CD4-positive, alpha-beta T cell treated with Interferon alpha-2 for 1 hour (primary cell): ENCODE results near the gene RNF213.
"Not testable (repeated sequence)": the region's sequence is repeated elsewhere in the genome, so short reads cannot be mapped to it uniquely, and the experiment has no call there.

Experiments used
- DNase-seq, 2 donors: peaks; one replicate each; pipeline ENCODE4 v3.0.0-alpha.2; 2020 to 2022

The RNF213 gene

GRCh38 chr17:80272366-80272765, 11.7 kb downstream of the RNF213 start:
- no peak for DNase-seq

DNA sequence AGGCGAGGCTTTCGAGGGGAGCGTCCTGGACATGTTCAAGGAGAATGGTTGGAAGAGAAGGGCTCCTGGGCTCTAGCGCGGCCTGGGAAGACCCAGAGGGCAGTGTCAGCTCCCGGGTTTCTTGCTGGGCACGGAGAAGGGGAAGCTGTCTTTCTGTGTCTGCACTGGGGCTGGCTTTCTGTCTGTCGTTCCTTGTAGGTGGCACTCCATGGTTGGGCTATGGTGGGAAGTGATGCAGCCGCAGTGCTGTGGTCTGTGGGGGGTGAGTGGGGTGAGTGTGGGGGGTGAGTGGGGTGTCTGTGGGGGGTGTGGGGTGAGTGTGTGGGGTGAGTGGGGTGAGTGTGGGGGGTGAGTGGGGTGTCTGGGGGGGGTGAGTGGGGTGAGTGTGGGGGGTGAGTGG, 13.7 kb downstream of the RNF213 start:
- peak in 1 of 2 donors; percentile 34 for DNase-seq

DNA sequence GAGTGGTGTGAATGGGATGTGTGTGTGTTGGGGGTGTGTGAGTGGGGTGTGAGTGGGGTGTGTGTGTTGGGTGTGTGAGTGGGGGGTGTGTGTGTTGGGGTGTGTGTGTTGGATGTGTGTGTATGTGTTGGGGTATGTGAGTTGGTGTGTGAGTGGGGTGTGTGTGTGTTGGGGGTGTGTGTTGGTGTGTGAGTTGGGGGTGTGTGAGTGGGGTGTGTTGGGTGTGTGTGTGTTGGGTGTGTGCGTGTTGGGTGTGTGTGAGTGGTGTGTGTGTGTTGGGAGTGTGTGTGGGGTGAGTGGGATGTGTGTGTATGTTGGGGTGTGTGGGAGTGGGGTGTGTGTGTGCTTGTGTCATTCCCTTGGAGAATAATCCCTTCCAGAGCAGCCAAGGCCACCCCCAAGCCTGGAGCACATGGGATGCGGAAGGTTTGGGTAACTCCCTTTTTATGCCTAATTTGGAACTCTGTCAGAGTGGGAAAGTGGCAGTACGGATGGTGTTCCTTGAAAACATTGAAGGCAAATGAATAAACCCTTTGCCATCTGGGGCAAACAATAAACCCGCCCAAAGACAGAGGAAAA, 14.3 kb downstream of the RNF213 start:
- DNase-seq = no peak

DNA sequence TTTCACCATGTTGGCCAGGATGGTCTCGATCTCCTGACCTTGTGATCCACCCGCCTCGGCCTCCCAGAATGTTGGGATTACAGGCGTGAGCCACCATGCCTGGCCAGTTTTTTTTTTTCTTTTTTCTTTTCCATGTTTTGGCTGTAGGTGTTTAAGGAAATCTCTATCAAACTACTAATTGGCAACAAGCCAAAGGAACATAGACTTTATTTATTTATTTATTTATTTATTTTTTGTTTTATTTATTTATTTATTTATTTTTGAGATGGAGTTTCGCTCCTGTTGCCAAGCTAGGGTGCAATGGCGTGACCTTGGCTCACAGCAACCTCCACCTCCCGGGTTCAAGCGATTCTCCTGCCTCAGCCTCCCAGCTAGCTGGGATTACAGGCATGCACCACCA, 15.2 kb downstream of the RNF213 start:
- DNase-seq = not testable (repeated sequence)

DNA sequence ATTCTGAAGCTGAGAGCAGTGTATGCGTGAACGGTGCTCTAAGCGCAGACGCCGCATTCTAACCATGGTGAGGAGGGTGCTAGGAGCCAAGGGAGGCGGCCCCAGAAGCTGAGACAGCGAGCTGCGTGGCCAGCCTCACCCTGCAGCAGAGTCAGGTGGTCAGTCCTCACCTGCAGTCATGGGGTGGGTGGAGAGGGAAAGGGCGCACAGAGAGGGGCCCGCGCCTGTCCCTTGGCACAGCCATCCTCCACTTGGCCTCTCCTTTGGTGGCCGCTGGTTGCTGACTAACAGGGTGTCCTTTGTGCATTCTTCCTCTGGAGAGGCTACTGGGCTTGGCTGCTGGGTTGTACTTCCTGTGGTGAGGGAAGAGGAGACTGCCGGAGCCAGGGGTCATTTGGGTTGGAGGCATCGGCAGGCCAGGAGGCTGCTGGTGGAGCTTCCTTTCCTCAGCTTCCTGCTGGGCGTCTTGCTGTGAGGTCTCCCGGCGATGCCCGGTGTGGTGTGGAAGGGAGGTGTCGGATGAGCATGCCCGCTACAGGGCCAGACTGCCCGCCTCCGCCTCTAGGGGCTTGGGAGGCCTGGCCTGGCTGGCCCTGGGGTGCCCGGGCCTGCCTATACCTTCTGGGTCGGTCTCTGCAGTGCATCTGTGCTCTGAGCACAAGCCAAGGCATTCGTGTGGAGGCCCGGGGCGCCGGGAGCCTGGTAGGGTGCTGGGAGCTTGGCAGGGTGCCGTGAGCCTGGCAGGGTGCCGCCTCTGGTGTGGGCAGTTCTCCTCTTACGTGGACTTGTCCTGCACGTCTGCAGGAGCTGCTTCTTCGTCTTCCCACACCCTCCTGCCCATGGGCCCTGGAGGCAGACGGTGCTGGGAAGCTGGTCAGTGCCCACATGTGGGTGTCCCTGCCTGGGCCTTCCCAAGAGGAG, 17.4 kb downstream of the RNF213 start:
- no peak for DNase-seq

DNA sequence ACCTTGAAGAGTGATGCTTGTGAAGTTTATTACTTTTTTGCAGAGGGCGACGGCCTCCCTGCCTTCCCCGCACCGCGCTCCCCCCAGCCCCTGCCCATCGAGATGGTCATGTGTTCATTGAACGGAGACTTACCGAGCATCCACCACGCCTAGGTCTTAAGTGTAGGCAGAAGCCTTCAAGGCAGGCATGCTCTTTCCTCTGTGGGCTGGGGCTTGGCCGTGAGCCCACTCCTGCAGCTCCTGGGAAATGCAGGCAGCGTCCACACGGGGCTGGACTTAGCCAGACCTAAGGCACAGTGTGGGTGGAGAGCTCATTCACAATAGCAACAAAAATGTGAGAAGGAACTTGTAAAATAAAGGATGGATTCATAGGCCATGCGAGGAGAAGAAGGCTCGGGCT, 19.2 kb downstream of the RNF213 start:
- no peak for DNase-seq

DNA sequence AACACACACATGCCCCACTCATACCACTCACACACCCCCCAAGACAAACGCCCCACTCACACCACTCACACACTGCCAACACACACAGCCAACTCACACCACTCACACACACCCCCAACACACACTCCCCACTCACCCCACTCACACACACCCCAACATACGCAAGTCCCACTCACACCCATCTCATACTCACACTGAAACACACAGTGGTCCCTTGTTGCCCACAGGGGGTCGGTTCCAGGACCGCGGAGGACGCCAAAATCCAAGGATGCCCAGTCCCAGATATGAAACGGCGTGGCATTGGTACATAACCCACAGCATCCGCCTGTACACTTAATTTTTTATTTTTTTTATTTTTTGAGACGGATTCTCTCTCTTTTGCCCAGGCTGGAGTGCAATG, 20.9 kb downstream of the RNF213 start:
- DNase-seq = no peak

DNA sequence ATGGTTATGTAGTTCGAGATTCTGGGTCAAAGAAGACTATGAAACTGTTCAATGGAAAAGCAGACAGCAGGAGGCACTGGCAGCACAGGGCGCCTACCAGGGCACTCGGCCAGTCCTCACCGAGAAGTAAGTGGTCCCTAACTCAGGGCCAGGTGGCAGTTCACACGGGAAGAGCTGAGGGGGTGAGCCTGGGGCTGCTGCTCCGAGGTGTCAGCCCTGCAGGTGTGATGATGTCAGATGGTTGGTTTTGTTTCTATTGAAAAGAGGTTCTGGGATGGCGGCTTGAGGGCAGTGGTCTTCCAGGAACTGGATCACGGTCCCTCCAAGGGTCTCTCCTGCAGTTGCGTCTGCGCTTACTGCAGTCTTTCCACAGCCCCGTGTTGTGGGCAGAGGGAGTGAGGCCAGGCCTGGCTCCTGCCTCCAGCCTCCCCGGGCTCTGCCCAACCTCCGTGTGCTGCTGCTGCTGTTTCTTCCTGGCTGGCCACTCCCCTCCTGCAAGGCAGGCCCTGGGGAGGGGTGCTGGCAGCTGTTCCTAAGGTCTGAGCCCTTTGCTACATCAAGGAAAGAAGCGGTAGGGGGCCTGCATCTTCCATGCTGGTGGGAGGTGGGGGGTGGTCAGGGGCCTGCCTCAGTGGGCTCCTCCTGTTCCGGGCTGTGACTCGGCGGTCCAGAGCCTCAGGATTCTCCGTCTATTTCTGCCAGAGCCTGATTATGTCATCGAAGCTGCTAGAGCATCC, 22.6 kb downstream of the RNF213 start:
- DNase-seq = no peak

GRCh38 chr17:80284631-80285030, 24.0 kb downstream of the RNF213 start:
- DNase-seq = no peak

DNA sequence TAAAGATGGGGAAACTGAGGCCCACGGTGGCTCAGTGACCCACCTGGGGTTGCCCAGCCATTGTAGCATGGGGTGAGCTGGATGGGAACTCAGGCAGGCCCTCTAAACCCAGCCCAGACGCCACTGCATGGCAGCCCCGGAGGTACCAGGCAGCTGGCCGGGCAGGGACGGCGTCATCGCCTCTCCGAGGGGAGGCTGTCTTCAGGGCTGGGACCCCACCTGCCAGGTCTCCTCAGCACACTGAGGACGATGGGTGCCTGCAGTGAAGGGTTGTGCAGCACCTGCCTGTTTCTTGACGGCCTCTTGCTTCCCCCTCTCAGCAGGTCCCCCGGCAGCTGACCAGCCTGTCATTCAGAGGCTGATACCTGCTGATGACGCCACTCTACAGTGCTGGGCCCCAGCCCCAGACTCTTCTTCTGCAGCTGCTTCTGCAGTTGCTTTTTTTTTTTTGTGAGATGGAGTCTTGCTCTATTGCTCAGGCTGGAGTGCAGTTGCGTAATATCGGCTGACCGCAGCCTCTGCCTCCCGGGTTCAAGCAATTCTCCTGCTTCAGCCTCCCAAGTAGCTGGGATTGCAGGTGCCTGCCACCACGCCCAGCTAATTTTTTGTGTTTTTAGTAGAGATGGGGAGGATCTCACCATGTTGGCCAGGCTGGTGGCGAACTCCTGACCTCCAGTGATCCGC, 24.7 kb downstream of the RNF213 start:
- DNase-seq = no peak

- no peak for DNase-seq
These were observed 25.9 kb downstream of the RNF213 start for GRCh38 chr17:80286638-80286960.

DNA sequence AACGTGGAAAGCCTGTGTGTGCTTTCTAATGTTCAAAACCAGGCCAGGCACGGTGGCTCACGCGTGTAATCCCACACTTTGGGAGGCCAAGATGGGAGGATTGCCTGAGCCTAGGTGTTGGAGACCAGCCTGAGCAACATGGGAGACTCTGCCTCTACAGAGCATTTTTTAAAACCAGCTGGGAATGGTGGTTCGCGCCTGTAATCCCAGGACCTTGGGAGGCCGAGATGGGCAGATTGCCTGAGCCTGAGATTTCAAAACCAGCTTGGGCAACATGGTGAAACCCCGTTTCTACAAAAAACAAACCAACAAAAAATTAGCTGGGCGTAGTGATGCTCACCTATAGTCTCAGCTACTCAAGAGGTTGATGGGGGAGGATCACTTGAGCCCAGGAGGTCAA, 26.4 kb downstream of the RNF213 start:
- no peak for DNase-seq

DNA sequence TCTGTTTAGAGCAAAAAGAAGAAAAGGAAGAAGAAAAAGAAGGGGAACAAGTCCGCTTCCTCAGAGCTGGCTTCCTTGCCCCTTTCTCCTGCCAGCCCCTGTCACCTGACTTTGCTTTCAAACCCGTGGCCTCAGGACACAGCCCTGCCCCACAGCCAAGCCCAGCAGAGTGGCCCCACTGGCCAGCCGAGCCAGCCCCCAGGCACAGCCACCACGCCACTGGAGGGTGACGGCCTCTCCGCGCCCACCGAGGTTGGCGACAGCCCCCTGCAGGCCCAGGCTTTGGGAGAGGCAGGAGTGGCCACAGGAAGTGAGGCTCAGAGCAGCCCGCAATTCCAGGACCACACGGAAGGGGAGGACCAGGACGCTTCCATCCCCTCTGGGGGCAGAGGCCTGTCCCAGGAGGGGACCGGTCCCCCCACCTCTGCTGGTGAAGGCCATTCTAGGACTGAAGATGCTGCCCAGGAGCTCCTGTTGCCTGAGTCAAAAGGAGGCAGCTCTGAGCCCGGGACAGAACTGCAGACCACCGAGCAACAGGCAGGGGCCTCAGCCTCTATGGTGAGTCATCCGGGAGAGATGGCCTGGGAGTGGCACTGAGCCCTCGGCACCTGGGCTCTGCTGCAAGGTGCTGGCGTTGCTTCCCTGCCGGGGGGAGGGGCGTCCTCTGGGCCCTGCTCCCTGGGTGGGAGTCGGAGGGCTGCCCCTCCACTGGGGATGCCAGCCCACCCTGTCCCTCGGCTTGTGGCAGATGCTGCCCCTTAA, 27.3 kb downstream of the RNF213 start:
- no peak for DNase-seq

- DNase-seq = no peak
These were observed 29.0 kb downstream of the RNF213 start for GRCh38 chr17:80289616-80290015.

DNA sequence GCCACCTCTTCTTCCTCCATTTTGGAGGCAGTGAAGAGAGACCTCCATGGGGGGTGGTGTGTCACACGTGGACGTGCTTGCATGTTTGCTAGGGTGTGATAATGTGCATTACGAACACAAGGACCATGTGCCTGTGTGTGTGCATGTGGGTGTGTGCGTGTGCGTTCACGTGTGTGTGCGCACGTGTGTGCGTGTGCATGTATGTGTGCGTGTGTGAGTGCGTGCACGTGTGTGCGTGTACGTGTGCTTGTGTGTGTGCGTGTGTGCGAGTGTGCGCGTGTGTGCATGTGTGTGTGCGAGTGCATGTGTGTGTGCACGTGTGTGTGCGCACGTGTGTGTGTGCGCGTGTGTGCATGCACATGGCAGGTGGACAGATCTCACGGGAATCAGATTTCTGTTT, 29.5 kb downstream of the RNF213 start:
- no peak for DNase-seq

- DNase-seq = no peak
These were observed 30.6 kb downstream of the RNF213 start for GRCh38 chr17:80291260-80291659.

DNA sequence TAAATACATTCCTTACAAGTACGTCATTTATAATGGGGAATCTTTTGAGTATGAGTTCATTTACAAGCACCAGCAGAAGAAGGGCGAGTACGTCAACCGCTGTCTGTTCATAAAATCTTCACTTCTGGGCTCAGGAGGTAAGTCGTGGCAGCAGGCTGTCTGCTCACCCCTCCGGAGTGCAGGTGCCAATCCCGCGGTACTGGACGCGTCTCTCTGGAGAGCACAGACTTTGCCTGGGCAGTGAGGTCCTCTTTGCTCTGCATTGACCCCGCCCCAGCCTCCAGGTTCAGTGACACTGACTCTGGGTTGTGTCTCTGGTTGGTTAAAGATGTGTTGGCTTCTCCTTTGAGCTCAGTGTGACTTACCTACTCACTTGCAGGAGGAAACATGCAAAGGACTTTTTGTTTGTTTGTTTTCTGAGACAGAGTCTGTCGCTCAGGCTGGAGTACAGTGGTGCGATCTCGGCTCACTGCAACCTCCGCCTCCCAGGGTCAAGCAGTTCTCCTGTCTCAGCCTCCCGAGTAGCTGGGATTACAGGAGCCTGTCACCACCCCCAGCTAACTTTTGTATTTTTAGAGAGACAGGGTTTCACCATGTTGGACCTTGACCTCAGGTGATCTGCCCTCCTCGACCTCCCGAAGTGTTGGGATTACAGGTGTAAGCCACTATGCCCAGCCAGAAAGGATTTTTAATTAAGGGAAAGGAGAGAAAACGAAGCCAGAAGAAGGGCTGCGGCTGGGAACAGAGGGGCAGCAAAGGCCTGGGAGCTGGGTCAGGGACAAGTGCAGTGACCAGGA, 31.2 kb downstream of the RNF213 start:
- no peak for DNase-seq

- no peak for DNase-seq
These were observed 31.9 kb downstream of the RNF213 start for GRCh38 chr17:80292521-80292971.

DNA sequence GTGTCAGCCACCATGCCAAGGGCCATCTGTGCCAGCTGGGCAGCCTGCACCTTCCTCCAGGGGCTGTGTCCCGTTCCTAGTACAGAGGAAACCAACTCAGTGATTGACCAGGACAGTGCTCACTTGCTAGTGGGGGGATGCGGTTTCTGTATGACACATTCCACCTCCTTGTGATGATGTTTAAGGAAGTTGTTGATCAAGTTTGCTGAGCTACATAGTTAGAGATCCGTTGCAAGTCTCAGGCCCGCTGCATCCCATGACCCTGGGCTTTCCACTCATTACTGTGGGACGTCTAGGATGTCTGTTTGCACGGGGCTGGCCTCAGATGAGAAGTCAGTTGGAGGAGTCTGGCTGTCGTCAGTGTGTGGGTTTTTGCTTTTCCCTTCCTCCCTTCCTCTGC, 33.6 kb downstream of the RNF213 start:
- DNase-seq = no peak

DNA sequence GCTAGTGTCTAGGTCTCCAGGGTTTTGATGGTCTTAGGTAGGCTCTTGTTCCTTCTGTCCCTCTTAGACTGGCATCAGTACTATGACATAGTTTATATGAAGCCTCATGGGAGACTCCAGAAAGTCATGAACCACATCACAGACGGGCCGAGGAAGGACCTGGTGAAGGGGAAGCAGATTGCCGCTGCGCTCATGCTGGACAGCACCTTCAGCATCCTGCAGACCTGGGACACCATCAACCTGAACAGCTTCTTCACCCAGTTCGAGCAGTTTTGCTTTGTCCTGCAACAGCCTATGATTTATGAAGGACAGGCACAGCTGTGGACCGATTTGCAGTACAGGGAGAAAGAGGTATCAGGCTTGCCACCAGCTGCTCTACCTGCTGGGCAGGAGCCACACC, 34.0 kb downstream of the RNF213 start:
- no peak for DNase-seq

GRCh38 chr17:80295146-80295545, 34.5 kb downstream of the RNF213 start:
- DNase-seq = no peak

DNA sequence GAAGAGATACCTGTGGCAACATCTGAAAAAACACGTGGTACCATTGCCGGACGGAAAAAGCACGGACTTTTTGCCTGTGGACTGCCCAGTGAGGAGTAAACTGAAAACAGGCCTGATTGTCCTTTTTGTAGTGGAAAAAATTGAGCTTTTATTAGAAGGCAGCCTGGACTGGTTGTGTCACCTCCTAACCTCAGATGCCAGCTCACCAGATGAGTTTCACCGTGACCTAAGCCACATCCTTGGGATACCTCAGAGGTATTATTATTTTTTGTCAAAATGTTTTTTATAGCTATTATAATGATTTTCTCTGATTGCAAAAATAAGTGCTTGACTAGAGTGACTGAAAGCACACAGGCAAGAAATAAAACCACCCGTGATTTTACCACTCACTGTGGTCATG, 34.9 kb downstream of the RNF213 start:
- DNase-seq = no peak
